SK-N-SH (cell line): ENCODE measurements around the gene KCNA10.

ENCODE experiments used
- CHD2 ChIP-seq: fragments of 150-350 bp; IDR thresholded peaks from 2 replicates; pipeline ENCODE4 v1.6.1; 2018; ENCODE audit warnings: low read length; ENCODE audit not compliant: partially characterized antibody
- CTCF ChIP-seq: fragments of 200-600 bp; sonication (generic); IDR thresholded peaks from 2 replicates; pipeline ENCODE4 v1.6.1; 2017; ENCODE audit warnings: antibody characterized with exemption, mild to moderate bottlenecking, moderate library complexity
- EP300 ChIP-seq, 2 experiments: IDR thresholded peaks; 2 replicates each; pipeline versions ENCODE4 v1.4.0 to v1.6.1; 2012; ENCODE audit warnings: borderline replicate concordance in 1 of 2, low read depth in 1 of 2, low read length in 1 of 2
- FOXM1 ChIP-seq: IDR thresholded peaks from 2 replicates; pipeline ENCODE4 v1.4.0; 2012; ENCODE audit warnings: low read depth, mild to moderate bottlenecking
- MEF2A ChIP-seq: IDR thresholded peaks from 2 replicates; pipeline ENCODE4 v1.4.0; 2012; ENCODE audit warnings: low read depth, borderline replicate concordance
- MXI1 ChIP-seq: IDR thresholded peaks from 2 replicates; pipeline ENCODE4 v1.6.1; 2012; ENCODE audit warnings: mild to moderate bottlenecking, low read depth, low read length, improper control_type of control experiment
- RAD21 ChIP-seq: IDR thresholded peaks from 2 replicates; pipeline ENCODE4 v1.6.1; 2012; ENCODE audit warnings: mild to moderate bottlenecking, low read length
- RCOR1 ChIP-seq: fragments of 150-350 bp; IDR thresholded peaks from 2 replicates; pipeline ENCODE4 v1.6.1; 2017; ENCODE audit warnings: antibody characterized with exemption, low read length
- REST ChIP-seq: IDR thresholded peaks from 2 replicates; pipeline ENCODE4 v1.6.1; 2012; ENCODE audit warnings: mild to moderate bottlenecking, low read depth, low read length, moderate library complexity
- SMC3 ChIP-seq: IDR thresholded peaks from 2 replicates; pipeline ENCODE4 v1.6.1; 2012; ENCODE audit warnings: low read depth, low read length, improper control_type of control experiment
- TAF1 ChIP-seq: IDR thresholded peaks from 2 replicates; pipeline ENCODE4 v1.6.1; 2012; ENCODE audit warnings: low read depth, mild to moderate bottlenecking, low read length, moderate library complexity, borderline replicate concordance
- USF2 ChIP-seq: fragments of 150-350 bp; IDR thresholded peaks from 2 replicates; pipeline ENCODE4 v1.6.1; 2017; ENCODE audit warnings: antibody characterized with exemption, low read length, low read depth, borderline replicate concordance

- no peak for TF ChIP-seq MXI1
- TF ChIP-seq CTCF = no peak
- no peak for TF ChIP-seq USF2
- TF ChIP-seq TAF1 = no peak
- TF ChIP-seq RAD21 = no peak
- TF ChIP-seq RCOR1 = no peak
- no peak for TF ChIP-seq EP300 (IDR thresholded peaks at IDR 0.05; ENCODE audit: borderline replicate concordance in 1 of 2, low read depth in 1 of 2, low read length in 1 of 2)
- no peak for TF ChIP-seq REST
- no peak for TF ChIP-seq FOXM1
- TF ChIP-seq MEF2A = no peak
- no peak for TF ChIP-seq SMC3
- no peak for TF ChIP-seq CHD2
These were observed 19.9 kb upstream of the KCNA10 start for GRCh38 chr1:110538921-110539320.
